ENCODE measurements around the gene HGS.

Gene HGS

DNA sequence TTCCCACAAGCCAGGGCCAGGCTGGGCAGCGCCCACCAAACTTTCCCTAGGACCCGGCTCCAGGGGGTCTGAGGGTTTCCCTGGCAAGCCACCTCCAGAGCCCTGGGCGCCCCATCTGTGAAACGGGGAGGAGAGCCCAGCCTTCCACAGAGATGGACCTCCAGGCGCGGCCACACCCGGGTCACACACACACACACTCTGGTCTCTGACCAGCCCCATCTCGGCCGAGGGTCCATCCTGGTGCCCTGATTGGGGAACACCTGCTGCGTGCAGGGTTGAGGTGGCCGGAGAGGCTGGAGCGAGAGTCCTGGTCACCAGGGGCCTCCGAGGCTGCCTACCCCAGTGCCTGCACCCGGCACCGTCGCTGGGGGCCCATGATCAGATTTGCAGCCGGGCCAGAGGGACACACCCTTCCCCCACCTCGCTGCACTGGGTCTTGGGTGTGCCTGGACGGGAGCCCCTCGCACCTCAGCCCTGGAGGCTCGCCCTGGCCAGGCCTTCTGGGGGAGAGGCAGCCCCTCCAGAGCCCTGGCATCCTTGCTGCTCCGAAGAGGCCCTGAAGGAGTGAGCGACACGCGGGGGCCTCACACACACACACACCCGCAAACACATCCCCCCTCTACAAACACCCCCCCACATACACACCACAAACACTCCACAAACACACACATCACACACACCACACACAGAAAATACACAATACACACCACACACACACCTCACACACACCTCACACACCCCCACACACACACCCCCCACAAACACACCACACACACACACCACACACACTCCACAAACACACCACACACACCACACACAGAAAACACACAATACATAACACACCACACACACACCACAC is 58.0 kb downstream of the HGS start:
- DNase-seq (ENCODE audit: low read depth in 2 of 2, low spot score in 1 of 2): no peak
